HG03469 (cell line): ENCODE measurements around the gene TMEM205.
"Not testable (repeated sequence)": the region's sequence is repeated elsewhere in the genome, so short reads cannot be mapped to it uniquely, and the experiment has no call there.

Source experiments
- ATAC-seq: cut with Tn5 transposase; IDR thresholded peaks from one replicate; pipeline ENCODE4 v1.9.1; 2021; ENCODE audit warnings: mild to moderate bottlenecking, moderate library complexity, moderate number of reproducible peaks; ENCODE audit not compliant: unreplicated experiment

TMEM205 gene

GRCh38 chr19:11340099-11340467 lies 6.0 kb downstream of the TMEM205 start:
- not testable (repeated sequence) for ATAC-seq

GRCh38 chr19:11339254-11340098 lies 6.6 kb downstream of the TMEM205 start, which contains the start of gene RAB3D:
TSS of gene RAB3D (minus strand) at chr19:11339657. CDS start at chr19:11337399, 2,258 bp downstream.
- ATAC-seq = no peak

DNA sequence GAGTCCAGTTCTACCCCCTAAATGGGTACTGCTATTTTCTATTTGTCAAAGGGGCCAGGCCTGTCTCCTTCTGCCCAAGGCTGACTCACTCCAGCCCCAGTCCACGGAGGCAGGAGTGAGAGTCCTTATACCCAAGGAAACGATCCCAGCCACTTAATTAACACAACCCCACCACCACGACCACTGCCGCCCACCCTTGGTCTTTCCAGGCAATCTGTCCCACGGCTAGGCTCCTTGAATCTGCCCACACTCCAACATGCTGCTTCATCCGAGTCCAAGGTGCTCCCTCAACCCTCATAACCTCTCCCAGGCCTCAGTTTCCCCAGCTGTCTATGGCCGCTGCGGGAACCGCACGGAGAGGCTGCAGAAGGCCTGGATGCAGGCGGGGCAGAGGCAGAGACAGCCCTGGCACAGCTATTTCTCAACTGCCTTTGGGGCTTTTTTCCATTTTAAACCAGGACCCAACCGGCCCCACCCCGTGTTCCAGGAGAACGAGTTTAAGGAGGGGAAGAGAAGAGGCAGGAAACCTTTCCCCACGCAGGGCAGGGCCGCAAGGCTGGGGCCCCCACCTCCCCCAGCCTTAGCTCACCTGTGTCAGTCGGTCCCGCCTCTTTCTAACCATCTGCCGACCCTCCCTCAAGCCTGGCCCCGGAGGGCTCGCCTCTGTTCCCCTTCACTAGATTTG lies 7.4 kb downstream of the TMEM205 start:
- no peak for ATAC-seq

- no peak for ATAC-seq
Measured at GRCh38 chr19:11338121-11338520, 7.9 kb downstream of the TMEM205 start.

GRCh38 chr19:11337080-11337479 lies 9.0 kb downstream of the TMEM205 start:
- ATAC-seq = no peak

DNA sequence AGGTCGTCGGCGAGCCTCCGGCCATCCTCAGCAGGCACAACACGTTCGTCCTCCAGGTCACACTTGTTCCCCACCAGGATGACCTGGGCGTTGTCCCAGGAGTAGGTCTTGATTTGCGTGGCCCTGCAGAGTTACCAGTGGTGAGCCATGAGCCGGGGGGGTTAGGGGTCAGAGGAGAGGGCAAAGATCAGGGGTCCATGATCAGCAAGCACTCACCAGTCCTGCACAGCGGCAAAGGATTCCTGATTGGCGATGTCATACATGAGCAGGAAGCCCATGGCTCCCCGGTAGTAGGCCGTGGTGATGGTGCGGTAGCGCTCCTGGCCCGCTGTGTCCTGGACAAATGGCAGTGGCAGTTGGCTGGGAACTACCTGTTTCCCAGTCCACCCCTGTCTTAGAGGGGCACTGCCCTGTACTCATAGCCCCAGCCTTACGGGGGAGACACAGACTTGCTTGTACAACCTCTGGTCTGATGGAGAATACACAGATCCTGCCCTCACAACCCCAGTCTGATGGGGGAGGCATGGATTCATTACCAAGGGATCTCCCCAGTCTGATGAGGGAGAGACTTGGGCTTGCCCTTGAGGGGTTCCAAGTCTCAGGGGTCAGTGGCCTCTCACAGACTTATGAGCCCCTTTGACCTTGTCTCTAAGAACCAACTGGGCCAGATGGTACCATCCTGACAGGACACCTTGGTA lies 10.5 kb downstream of the TMEM205 start:
- ATAC-seq = no peak

DNA sequence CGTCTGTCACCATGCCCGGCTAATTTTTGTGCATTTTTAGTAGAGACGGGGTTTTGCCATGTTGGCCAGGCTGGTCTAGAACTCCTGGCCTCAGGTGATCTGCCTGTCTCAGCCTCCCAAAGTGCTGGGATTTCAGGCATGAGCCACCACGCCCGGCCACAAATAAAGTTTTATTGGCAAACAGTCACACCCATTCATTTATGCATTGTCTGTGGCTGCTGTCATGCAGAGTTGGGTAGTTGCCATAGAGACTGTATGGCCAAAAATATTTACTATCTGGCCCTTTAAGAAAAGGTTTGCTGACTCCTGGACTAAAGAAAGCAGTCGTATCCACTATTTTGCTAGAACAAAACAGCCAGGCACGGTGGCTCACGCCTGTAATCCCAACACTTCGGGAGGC lies 12.2 kb downstream of the TMEM205 start:
- ATAC-seq = not testable (repeated sequence)

GRCh38 chr19:11332822-11333221 lies 13.2 kb downstream of the TMEM205 start:
- ATAC-seq = no peak

DNA sequence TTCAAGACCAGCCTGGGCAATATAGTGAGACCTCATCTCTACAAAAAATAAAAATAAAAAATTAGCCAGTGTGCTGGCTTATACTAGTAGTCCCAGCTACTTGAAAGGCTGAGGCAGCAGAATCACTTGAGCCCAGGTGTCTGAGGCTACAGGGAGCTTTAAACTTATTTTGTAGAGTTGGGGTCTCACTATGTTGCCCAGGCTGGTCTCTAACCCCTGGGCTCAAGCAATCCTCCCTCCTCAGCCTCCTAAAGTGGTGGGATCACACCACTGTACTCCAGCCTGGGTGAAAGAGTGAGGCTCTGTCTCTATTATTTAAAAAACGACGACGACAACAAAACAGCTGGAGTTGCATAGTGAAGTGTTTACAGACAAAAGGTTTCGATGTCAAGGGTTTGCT lies 14.6 kb downstream of the TMEM205 start:
- ATAC-seq = no peak

DNA sequence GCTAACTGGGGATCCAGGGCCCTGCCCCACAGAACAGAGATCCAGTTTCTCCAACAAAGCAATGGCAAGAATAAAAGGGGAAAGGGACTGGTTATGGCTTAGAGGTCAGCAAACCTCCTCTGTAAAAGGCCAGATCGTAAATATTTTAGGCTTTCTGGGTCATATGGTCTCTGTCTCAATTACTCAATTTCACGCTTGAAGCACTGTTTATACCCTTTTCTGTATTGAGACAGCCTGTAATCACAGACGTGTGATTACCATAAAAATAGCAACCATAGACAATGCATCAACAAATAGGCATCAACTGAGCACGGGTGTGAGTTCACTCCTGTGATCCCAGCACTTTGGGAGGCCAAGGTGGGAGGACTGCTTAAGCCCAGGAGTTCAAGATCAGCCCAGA lies 15.9 kb downstream of the TMEM205 start:
- ATAC-seq = no peak

- ATAC-seq = no peak
Measured at GRCh38 chr19:11325544-11325943, 20.5 kb downstream of the TMEM205 start.

DNA sequence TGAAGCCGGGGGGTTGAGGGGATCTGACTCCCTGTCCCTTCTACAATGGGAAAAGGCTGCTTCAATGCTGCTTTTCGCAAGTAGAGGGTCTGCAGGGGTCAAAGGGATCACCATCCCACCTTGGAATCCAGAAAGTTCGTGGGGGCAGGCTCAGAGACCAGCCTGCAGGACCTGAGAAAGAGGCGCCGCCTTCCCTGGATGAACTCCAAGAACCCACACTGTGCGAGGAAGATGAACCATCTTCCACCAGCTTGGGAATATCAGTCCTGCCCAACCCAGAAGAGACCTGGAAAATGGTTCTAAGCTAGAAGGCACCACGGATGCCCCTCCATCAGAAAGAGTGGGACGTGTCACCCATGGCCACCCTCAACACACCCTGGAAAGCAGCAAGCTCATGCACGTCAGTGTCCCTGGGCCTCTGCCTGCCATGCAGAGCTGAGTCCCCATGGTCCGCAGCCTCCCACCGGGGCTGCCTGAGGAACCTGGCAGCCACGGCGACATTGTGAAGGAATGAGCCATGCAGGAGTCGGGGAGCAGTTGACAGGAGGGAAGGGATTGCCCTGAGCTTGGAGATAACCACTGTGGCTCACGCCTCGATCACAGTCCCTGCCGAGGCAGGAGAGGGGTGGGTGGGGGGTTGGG lies 21.2 kb downstream of the TMEM205 start:
- no peak for ATAC-seq

DNA sequence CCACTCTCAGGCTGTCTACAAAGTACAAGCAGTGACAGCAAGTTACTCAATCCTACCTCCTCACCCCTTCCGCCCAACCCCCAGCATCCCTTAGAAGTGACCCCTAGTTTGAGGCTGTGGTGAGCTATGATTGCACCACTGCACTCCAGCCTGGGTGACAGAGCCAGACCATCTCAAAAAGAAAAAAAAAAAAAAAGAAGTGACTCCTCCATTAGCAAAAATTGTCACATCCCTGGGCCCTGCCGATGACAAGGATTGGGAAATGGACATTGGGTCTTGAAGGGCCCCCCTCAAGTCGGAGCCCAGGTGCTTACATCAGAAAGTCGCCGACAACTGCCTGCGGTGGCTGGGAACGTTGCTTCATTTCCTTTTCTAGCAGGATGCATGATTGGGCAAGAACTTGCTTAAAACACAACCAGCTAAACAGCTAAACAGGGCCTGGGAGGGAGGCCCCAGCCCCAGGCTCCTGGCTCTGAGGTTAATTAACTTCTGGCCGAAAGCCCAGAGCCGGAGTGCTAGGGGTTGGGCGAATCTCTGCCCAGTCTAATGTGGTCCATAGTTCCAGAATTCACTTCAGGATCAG lies 21.9 kb downstream of the TMEM205 start:
- ATAC-seq = no peak

DNA sequence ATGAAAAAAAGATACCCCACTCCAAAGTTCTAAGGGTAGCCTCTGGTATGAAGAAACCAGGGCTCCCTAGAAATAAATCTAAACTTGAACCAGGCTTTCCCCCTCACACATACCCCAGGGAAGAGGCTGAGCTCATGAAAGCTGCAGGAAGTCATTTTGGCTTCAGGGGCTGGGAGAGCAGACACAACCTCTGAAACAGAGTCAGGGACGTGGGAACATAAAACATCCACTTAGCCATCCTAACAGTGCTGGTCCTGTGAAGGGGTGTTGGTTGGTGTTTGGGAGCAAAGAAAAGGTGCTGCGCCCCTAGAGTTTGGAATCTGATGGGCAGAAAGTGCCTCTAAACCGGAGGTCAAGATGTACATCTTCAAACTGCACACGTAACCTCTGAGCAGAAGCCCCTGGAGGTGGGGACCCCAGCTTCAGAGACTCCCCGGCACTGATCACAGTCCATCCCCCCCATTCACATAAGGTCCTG lies 22.4 kb downstream of the TMEM205 start:
- ATAC-seq = no peak

DNA sequence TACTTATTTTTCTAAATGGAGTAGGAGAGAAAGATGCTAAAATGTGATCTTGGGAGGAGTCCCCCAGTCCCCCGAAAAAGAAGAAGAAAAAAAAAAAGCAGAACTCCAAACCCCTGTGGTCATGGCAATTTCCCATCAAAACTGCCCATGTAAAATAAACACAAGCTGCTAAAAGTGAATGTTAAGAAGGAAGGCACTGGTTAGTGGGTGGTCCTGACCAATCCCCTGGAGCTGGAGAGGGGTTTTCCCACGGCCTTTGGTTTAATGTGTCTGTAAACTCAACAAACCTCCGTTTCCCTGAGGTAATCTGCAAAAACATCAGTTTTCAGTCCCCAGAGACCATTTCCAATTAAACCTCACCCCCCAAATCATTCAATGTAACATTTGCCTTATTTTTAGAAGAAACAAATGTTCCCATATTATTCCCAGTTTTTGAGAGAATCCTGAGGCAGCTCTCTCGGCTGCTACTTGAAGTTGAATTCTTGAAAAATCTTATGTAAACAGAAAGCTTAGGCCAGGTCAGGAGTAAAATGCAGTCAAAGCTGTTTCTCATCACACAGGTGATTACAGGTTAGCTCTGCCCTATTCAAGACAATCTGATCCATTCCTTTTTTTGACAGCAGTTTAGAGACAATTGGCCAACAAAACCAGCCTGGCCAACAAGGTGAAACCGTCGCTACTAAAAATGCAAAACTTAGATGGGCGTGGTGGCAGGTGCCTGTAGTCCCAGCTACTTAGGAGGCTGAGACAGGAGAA lies 23.6 kb downstream of the TMEM205 start:
- no peak for ATAC-seq

DNA sequence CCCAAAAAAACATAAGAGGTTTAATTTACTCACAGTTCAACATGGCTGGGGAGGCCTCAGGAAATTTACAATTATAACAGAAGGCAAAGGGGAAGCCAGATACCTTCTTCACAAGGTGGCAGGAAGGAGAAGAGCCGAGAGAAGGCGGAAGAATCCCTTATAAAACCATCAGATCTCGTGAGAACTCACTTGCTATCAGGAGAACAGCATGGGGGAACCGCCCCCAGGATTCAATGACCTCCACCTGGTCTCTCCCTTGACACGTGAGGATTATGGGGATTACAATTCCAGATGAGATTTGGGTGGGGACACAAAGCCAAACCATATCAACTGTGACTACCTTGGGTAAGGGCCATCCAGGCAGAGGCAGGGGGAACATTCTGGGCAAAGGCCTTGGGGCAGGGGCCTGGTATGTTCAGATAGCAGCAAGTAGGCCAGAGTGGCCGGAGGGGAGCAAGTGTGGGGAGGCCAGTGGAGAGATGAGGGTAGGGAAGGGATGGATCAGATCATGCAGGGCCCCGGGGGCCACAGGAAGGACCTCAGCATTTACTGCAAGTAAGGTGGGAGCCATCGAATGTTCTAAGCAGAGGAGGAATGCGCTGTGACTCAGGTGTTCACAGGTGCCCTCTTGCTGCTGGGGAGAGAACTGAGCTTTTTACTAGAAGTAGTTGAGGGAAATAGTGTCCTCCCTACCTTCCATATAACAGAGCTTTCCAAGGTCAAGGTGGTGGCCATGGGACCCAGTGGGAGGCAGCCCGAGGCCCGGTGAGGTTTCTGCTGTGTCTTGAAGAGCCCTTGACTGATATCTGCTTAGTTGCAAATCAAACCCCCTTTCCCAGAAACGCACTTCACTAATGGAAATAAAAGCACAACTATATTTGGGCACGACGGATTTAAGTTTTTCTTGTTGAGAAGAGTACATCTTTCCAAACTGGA lies 24.6 kb downstream of the TMEM205 start:
- ATAC-seq = no peak

GRCh38 chr19:11320278-11320995 lies 25.6 kb downstream of the TMEM205 start:
- ATAC-seq = not testable (repeated sequence)

- no peak for ATAC-seq
Measured at GRCh38 chr19:11306337-11306736, 39.7 kb downstream of the TMEM205 start.
